Neural progenitor cell (in vitro differentiated cells): ENCODE measurements around the gene CARD19. TPM values are rescaled to one million over a fixed set of nuclear protein-coding genes. Genes with fewer than 3 reads are reported as not detected.
A peak's percentile ranks its signal among the peaks of the same experiment; 100 is the strongest.
"Not testable (repeated sequence)": the region's sequence is repeated elsewhere in the genome, so short reads cannot be mapped to it uniquely, and the experiment has no call there.

ENCODE experiments used
- DNase-seq: peaks from one replicate; pipeline ENCODE4 v3.0.0-alpha.2; 2016; ENCODE audit warnings: low spot score
- H2AFZ ChIP-seq: fragments of 200-600 bp; sonication (generic); replicated peaks from 2 replicates; pipeline ENCODE4 v1.6.1; 2016; ENCODE audit warnings: antibody characterized with exemption
- H3F3A ChIP-seq: fragments of 200-600 bp; sonication (generic); 2 replicates; pipeline ENCODE4 v1.6.1; 2016; ENCODE audit warnings: antibody characterized with exemption, low read depth
- H3K27ac ChIP-seq: fragments of 200-600 bp; sonication (generic); 2 replicates; pipeline ENCODE4 v1.5.1; 2016; ENCODE audit warnings: mild to moderate bottlenecking
- H3K27me3 ChIP-seq: fragments of 200-600 bp; sonication (generic); 2 replicates; pipeline ENCODE4 v1.6.1; 2016; ENCODE audit warnings: mild to moderate bottlenecking, moderate library complexity
- H3K36me3 ChIP-seq: fragments of 200-600 bp; sonication (generic); 2 replicates; pipeline ENCODE4 v1.5.1; 2016
- H3K4me1 ChIP-seq: fragments of 200-600 bp; sonication (generic); 2 replicates; pipeline ENCODE4 v1.6.1; 2016; ENCODE audit warnings: mixed run types
- H3K4me2 ChIP-seq: fragments of 200-600 bp; sonication (generic); 2 replicates; pipeline ENCODE4 v1.6.1; 2016
- H3K4me3 ChIP-seq: fragments of 200-600 bp; sonication (generic); 2 replicates; pipeline ENCODE4 v1.5.1; 2016
- H3K79me2 ChIP-seq: fragments of 200-600 bp; sonication (generic); 2 replicates; pipeline ENCODE4 v1.6.1; 2016; ENCODE audit warnings: low read depth
- H3K9ac ChIP-seq: fragments of 200-600 bp; sonication (generic); 2 replicates; pipeline ENCODE4 v1.6.1; 2016
- H3K9me3 ChIP-seq: fragments of 200-600 bp; sonication (generic); 2 replicates; pipeline ENCODE4 v1.5.1; 2016; ENCODE audit warnings: low read depth
- H4K20me1 ChIP-seq: fragments of 200-600 bp; sonication (generic); 2 replicates; pipeline ENCODE4 v1.6.1; 2016; ENCODE audit warnings: low read depth
- H3K27ac Mint-ChIP-seq: 3 replicates; pipeline ENCODE4 v1.8.0; 2021; ENCODE audit warnings: mixed read lengths
- H3K27me3 Mint-ChIP-seq: 2 replicates; pipeline ENCODE4 v1.8.0; 2022; ENCODE audit warnings: low read depth, mild to moderate bottlenecking, inconsistent platforms, moderate library complexity, mixed read lengths; ENCODE audit not compliant: insufficient read depth
- H3K36me3 Mint-ChIP-seq: 3 replicates; pipeline ENCODE4 v1.8.0; 2021; ENCODE audit warnings: mixed read lengths
- H3K4me1 Mint-ChIP-seq: 3 replicates; pipeline ENCODE4 v1.8.0; 2021; ENCODE audit warnings: mixed read lengths
- H3K4me3 Mint-ChIP-seq: 3 replicates; pipeline ENCODE4 v1.8.0; 2021; ENCODE audit warnings: mild to moderate bottlenecking, moderate library complexity, mixed read lengths
- H3K9me3 Mint-ChIP-seq: 3 replicates; pipeline ENCODE4 v1.8.0; 2020; ENCODE audit warnings: mixed read lengths
- CTCF ChIP-seq: fragments of 200-600 bp; sonication (generic); IDR thresholded peaks from 2 replicates; pipeline ENCODE4 v1.5.1; 2017; ENCODE audit warnings: antibody characterized with exemption, mild to moderate bottlenecking
- EZH2 ChIP-seq: fragments of 200-600 bp; sonication (generic); IDR thresholded peaks from 2 replicates; pipeline ENCODE4 v1.6.1; 2017; ENCODE audit warnings: antibody characterized with exemption, mild to moderate bottlenecking, moderate library complexity
- EZH2phosphoT487 ChIP-seq: fragments of 200-600 bp; sonication (generic); IDR thresholded peaks from 2 replicates; pipeline ENCODE4 v1.6.1; 2017; ENCODE audit warnings: antibody characterized with exemption
- total RNA-seq: library from RNA; depleted of rRNA; stranded (reverse); fragments of >200 nt; gene quantifications from 2 replicates; pipeline ENCODE4 v1.2.3, GENCODE V29; 2015; ENCODE audit warnings: low replicate concordance

Gene CARD19
- total RNA-seq, 1 donor from 2014 or later: 12.3 TPM

GRCh38 chr9:93143830-93144530, 48.0 kb downstream of the CARD19 start:
- no peaks in the 10 kb centered on the region for H4K20me1 ChIP-seq
- no peak for DNase-seq
- Mint-ChIP-seq H3K4me1 (peaks cover 8% of the 10 kb centered on the region), H3K4me3 (no peak overlapping the region), H3K36me3 (no peaks in the 10 kb centered on the region), H3K27me3 (peaks cover 2% of the 10 kb centered on the region), H3K27ac (no peak overlapping the region), H3K9me3 (peaks cover 2% of the 10 kb centered on the region)
- no peaks in the 10 kb centered on the region for H3K4me1 ChIP-seq
- H3K27me3 ChIP-seq: no peaks in the 10 kb centered on the region
- H3K9ac ChIP-seq: no peak overlapping the region
- no peaks in the 10 kb centered on the region for H3K36me3 ChIP-seq
- TF ChIP-seq EZH2 (no peak), CTCF (no peak), EZH2phosphoT487 (no peak)
- H3F3A ChIP-seq: no peaks in the 10 kb centered on the region
- peak overlapping the region; percentile 93 for H2AFZ ChIP-seq
- no peaks in the 10 kb centered on the region for H3K9me3 ChIP-seq
- no peak overlapping the region for H3K27ac ChIP-seq
- no peaks in the 10 kb centered on the region for H3K79me2 ChIP-seq
- no peak overlapping the region for H3K4me3 ChIP-seq
- no peak overlapping the region for H3K4me2 ChIP-seq

GRCh38 chr9:93146696-93147095, 50.7 kb downstream of the CARD19 start:
- not testable (repeated sequence) for H3K27ac ChIP-seq, H3K27me3 ChIP-seq, H2AFZ ChIP-seq, H3K9me3 Mint-ChIP-seq, H3K27me3 Mint-ChIP-seq, H3F3A ChIP-seq, H3K79me2 ChIP-seq, H3K4me2 ChIP-seq, H3K9ac ChIP-seq, H3K27ac Mint-ChIP-seq, DNase-seq, H3K36me3 ChIP-seq, H3K4me1 Mint-ChIP-seq, H3K4me3 ChIP-seq, H3K9me3 ChIP-seq, H4K20me1 ChIP-seq, H3K4me3 Mint-ChIP-seq, H3K36me3 Mint-ChIP-seq, H3K4me1 ChIP-seq

- Mint-ChIP-seq H3K27ac (no peak overlapping the region), H3K36me3 (no peaks in the 10 kb centered on the region), H3K27me3 (no peaks in the 10 kb centered on the region), H3K4me1 (peaks cover 8% of the 10 kb centered on the region), H3K9me3 (peaks cover 2% of the 10 kb centered on the region), H3K4me3 (no peak overlapping the region)
- H4K20me1 ChIP-seq: no peaks in the 10 kb centered on the region
- H3K79me2 ChIP-seq: no peaks in the 10 kb centered on the region
- no peak overlapping the region for H3K27ac ChIP-seq
- H3K36me3 ChIP-seq: no peaks in the 10 kb centered on the region
- DNase-seq: no peak
- H3K9ac ChIP-seq: no peak overlapping the region
- H3F3A ChIP-seq: no peaks in the 10 kb centered on the region
- H3K27me3 ChIP-seq: no peaks in the 10 kb centered on the region
- no peak overlapping the region for H3K4me3 ChIP-seq
- no peak overlapping the region for H2AFZ ChIP-seq
- H3K9me3 ChIP-seq: no peaks in the 10 kb centered on the region
- H3K4me2 ChIP-seq: no peak overlapping the region
- H3K4me1 ChIP-seq: no peaks in the 10 kb centered on the region
- TF ChIP-seq EZH2 (no peak), CTCF (no peak), EZH2phosphoT487 (no peak)
Measured at GRCh38 chr9:93147632-93148031, 51.6 kb downstream of the CARD19 start.

- Histone ChIP-seq H3K4me1 (no peaks in the 10 kb centered on the region), H3K79me2 (no peaks in the 10 kb centered on the region), H3K9me3 (no peaks in the 10 kb centered on the region), H3K36me3 (no peaks in the 10 kb centered on the region), H3K27me3 (no peaks in the 10 kb centered on the region), H3F3A (no peaks in the 10 kb centered on the region), H3K27ac (no peak overlapping the region), H2AFZ (no peak overlapping the region), H3K4me3 (no peak overlapping the region), H3K4me2 (no peak overlapping the region), H4K20me1 (no peaks in the 10 kb centered on the region), H3K9ac (no peak overlapping the region)
- no peak overlapping the region for H3K27ac Mint-ChIP-seq
- peaks cover 2% of the 10 kb centered on the region for H3K27me3 Mint-ChIP-seq
- H3K36me3 Mint-ChIP-seq: no peaks in the 10 kb centered on the region
- no peak for DNase-seq
- H3K4me3 Mint-ChIP-seq: no peak overlapping the region
- peaks cover 2% of the 10 kb centered on the region for H3K9me3 Mint-ChIP-seq
- no peak for TF ChIP-seq CTCF
- no peak for TF ChIP-seq EZH2
- no peak for TF ChIP-seq EZH2phosphoT487
- peaks cover 8% of the 10 kb centered on the region for H3K4me1 Mint-ChIP-seq
Measured at GRCh38 chr9:93148721-93149120, 52.7 kb downstream of the CARD19 start.
